Spleen (tissue), 11 donors: Measurements from ENCODE around the gene APOBEC2. TPM values are rescaled to one million over a fixed set of nuclear protein-coding genes. Genes with fewer than 3 reads are reported as not detected.

Source experiments
- DNase-seq: peaks from one replicate; pipeline ENCODE4 v3.0.0-alpha.2; 2020
- H3K27ac ChIP-seq, 8 donors: fragments of 200-600 bp; sonication (generic) in 7 of 8; 1 replicate in 4 of 8; 2 replicates in 4 of 8; pipeline versions ENCODE4 v1.5.0 to v1.8.0; 2016 to 2021; ENCODE audit warnings: inconsistent platforms in 4 of 8, mild to moderate bottlenecking in 4 of 8, moderate library complexity in 1 of 8
- H3K27me3 ChIP-seq, 7 donors: fragments of 200-600 bp; sonication (generic) in 6 of 7; replicated peaks in 1 of 7; 1 replicate in 4 of 7; 2 replicates in 3 of 7; pipeline versions ENCODE4 v1.5.0 to v1.8.0; 2016 to 2021; ENCODE audit warnings: inconsistent platforms in 3 of 7, mild to moderate bottlenecking in 1 of 7
- H3K36me3 ChIP-seq, 6 donors: fragments of 200-600 bp; sonication (generic) in 5 of 6; 1 replicate in 4 of 6; 2 replicates in 2 of 6; pipeline versions ENCODE4 v1.5.0 to v1.8.0; 2016 to 2021; ENCODE audit warnings: inconsistent platforms in 2 of 6
- H3K4me1 ChIP-seq, 6 donors: fragments of 200-600 bp; sonication (generic) in 5 of 6; 1 replicate in 3 of 6; 2 replicates in 3 of 6; pipeline versions ENCODE4 v1.5.0 to v1.8.0; 2016 to 2021; ENCODE audit warnings: inconsistent platforms in 3 of 6
- H3K4me3 ChIP-seq, 8 donors: fragments of 200-600 bp; sonication (generic) in 7 of 8; 1 replicate in 4 of 8; 2 replicates in 4 of 8; pipeline versions ENCODE4 v1.5.0 to v1.8.0; 2016 to 2021; ENCODE audit warnings: inconsistent platforms in 4 of 8, mild to moderate bottlenecking in 4 of 8, moderate library complexity in 2 of 8
- H3K9me3 ChIP-seq, 8 donors: fragments of 200-600 bp; sonication (generic) in 7 of 8; 1 replicate in 4 of 8; 2 replicates in 4 of 8; pipeline versions ENCODE4 v1.5.0 to v1.8.0; 2016 to 2021; ENCODE audit warnings: inconsistent platforms in 4 of 8
- CTCF ChIP-seq, 11 experiments: fragments of 200-600 bp in 7 of 11; fragments of 450-650 bp in 4 of 11; sonication (generic) in 4 of 11; IDR thresholded peaks in 8 of 11; conservative IDR thresholded peaks in 3 of 11; 1 replicate in 7 of 11; 2 replicates in 4 of 11; pipeline versions ENCODE4 v1.4.0 to v1.8.0; 2016 to 2021; ENCODE audit warnings: antibody characterized with exemption in 11 of 11, inconsistent platforms in 4 of 11, mild to moderate bottlenecking in 1 of 11
- POLR2A ChIP-seq, 3 donors: fragments of 450-650 bp; IDR thresholded peaks; one replicate each; pipeline ENCODE4 v1.5.1; 2017; ENCODE audit warnings: antibody characterized with exemption in 3 of 3, mild to moderate bottlenecking in 1 of 3
- POLR2AphosphoS5 ChIP-seq, 3 donors: sonication (generic); formaldehyde crosslinking; IDR thresholded peaks; one replicate each; pipeline ENCODE4 v1.5.1; 2017; ENCODE audit warnings: antibody characterized with exemption in 3 of 3
- WGBS, 5 donors: extraction: QIAGEN DNeasy Blood & Tissue Kit in 3 of 5; methylation state at CpG; one replicate each; pipeline versions ENCODE4 v1.1.5 to v1.1.7; 2013 to 2018; 5-methylcytosine and 5-hydroxymethylcytosine counted together
- intact Hi-C: fragments of 100-400 bp; cut with DNase I; formaldehyde crosslinking; loops from one replicate; pipeline ENCODE4 v1.15.0; 2023; ENCODE audit warnings: low total_unique reads
- polyA plus RNA-seq, 3 donors: library from polyadenylated mRNA; stranded (reverse); fragments of 200-250 nt; gene quantifications; one replicate each; pipeline ENCODE4 v1.2.1, GENCODE V29; 2013
- total RNA-seq, 7 donors: library from RNA; depleted of rRNA in 3 of 7; stranded (reverse); fragments of >200 nt in 3 of 7; fragmentation: NEBNext Ultra II Directional in 4 of 7; extraction: Animal tissue kit (Norgen Biotek cat#: 25700) in 4 of 7; gene quantifications; one replicate each; pipeline versions ENCODE4 v1.1.0 to v1.2.1, GENCODE V29; 2016 to 2021
- donor health status: healthy with polysubstance abuse.
- donor health status: DM: no; HTN: no; CAD: no; lungs with moderate emphysema.
- donor health status: DM: no; HTN: no; CAD: no.
- donor health status: Bipolar disorder and iron deficiency.
- donor health status: healthy.
- donor health status: DM: no; HTN: no; CAD: no.
- donor health status: DM: yes; HTN: yes; CAD: no.

Gene APOBEC2
- total and polyA plus RNA-seq, 10 donors: 0.23 TPM; not detected in 9

- WGBS, 5 donors: 90 to 97% (median 96%) methylated on average over 3 of the region's 3 CpGs
- Histone ChIP-seq H3K9me3 (no peaks in the 10 kb centered on the region), H3K4me3 (no peak overlapping the region), H3K36me3 (peaks cover 0 to 27% (median 0%) of the 10 kb centered on the region in 6 donors), H3K27me3 (no peaks in the 10 kb centered on the region), H3K4me1 (no peaks in the 10 kb centered on the region), H3K27ac (no peak overlapping the region)
- DNase-seq: no peak
- TF ChIP-seq POLR2AphosphoS5 (IDR thresholded peaks at IDR 0.05): no peak
- TF ChIP-seq CTCF (IDR thresholded peaks at IDR 0.05 in 8 of 11, conservative IDR thresholded peaks at IDR 0.05 in 3 of 11): no peak
- no peak for TF ChIP-seq POLR2A (IDR thresholded peaks at IDR 0.05)
- intact Hi-C loops: no loop called here
These were observed 58.0 kb downstream of the APOBEC2 start for GRCh38 chr6:41111017-41111416.

Other genes with a start within 250 kb of the APOBEC2 start
- gene UNC5CL, start 14.0 kb upstream of the APOBEC2 start, total RNA-seq: 1 to 10 TPM; 1.7 to 3.9 (median 2.6) TPM
- 1 to 10 TPM; 1.4 to 3.0 (median 2.8) TPM for gene UNC5CL, start 14.0 kb upstream of the APOBEC2 start, polyA plus RNA-seq
- gene TSPO2, start 10.7 kb upstream of the APOBEC2 start, total RNA-seq: 1 to 10 TPM in 1 of 7 donors, not detected in 6; 6.3 TPM
- gene TSPO2, start 10.7 kb upstream of the APOBEC2 start, polyA plus RNA-seq: under 1 TPM in 1 of 3 donors, not detected in 2; 0.54 TPM
- 10 to 100 TPM; 20.7 to 41.3 (median 31.1) TPM for gene OARD1, start 19.2 kb downstream of the APOBEC2 start, total RNA-seq
- 10 to 100 TPM; 28.5 to 41.4 (median 38.8) TPM for gene OARD1, start 19.2 kb downstream of the APOBEC2 start, polyA plus RNA-seq
- 10 to 100 TPM; 24.4 to 34.8 (median 25.7) TPM for gene NFYA, start 19.8 kb downstream of the APOBEC2 start, total RNA-seq
- gene NFYA, start 19.8 kb downstream of the APOBEC2 start, polyA plus RNA-seq: 10 to 100 TPM in 1 of 3 donors, 1 to 10 TPM in 2; 6.4 to 10.1 (median 8.7) TPM
- gene TREML1, start 101.1 kb downstream of the APOBEC2 start, total RNA-seq: 10 to 100 TPM in 3 of 7 donors, 1 to 10 TPM in 4; 3.3 to 19.2 (median 7.2) TPM
- gene TREML1, start 101.1 kb downstream of the APOBEC2 start, polyA plus RNA-seq: 1 to 10 TPM; 1.2 to 3.6 (median 1.5) TPM
- gene TREM2, start 109.9 kb downstream of the APOBEC2 start, total RNA-seq: under 1 TPM in 3 of 7 donors, not detected in 4; 0.64 to 0.97 (median 0.73) TPM
- 10 to 100 TPM in 1 of 3 donors, under 1 TPM in 2; 0.59 to 18.3 (median 0.74) TPM for gene TREM2, start 109.9 kb downstream of the APOBEC2 start, polyA plus RNA-seq
- gene TREML2, start 147.9 kb downstream of the APOBEC2 start, total RNA-seq: 10 to 100 TPM in 5 of 7 donors, 1 to 10 TPM in 2; 7.4 to 28.8 (median 12.2) TPM
- 1 to 10 TPM; 1.9 to 5.4 (median 4.6) TPM for gene TREML2, start 147.9 kb downstream of the APOBEC2 start, polyA plus RNA-seq
- 1 to 10 TPM in 1 of 7 donors, not detected in 6; 2.2 TPM for gene TREML4, start 175.1 kb downstream of the APOBEC2 start, total RNA-seq
- gene TREML4, start 175.1 kb downstream of the APOBEC2 start, polyA plus RNA-seq: under 1 TPM in 1 of 3 donors, not detected in 2; 0.44 TPM
- 10 to 100 TPM; 14.8 to 51.9 (median 24.9) TPM for gene TREM1, start 233.5 kb downstream of the APOBEC2 start, total RNA-seq
- 1 to 10 TPM in 2 of 3 donors, under 1 TPM in 1; 0.64 to 3.7 (median 2.9) TPM for gene TREM1, start 233.5 kb downstream of the APOBEC2 start, polyA plus RNA-seq